AG04450 (cell line): ENCODE data around the gene NOL4L. TPM values are rescaled to one million over a fixed set of nuclear protein-coding genes. Genes with fewer than 3 reads are reported as not detected.

Experiments
- CTCF ChIA-PET: fragments of 300-600, 350-600 bp; formaldehyde crosslinking; extraction: SDS; loops from one replicate; lab custom pipeline; 2022; ENCODE audit warnings: antibody characterized with exemption, inconsistent platforms; lab: Charles Lee
- POLR2A ChIA-PET: fragments of 350-600 bp; formaldehyde crosslinking; extraction: SDS; loops from one replicate; lab custom pipeline; 2021; ENCODE audit warnings: antibody characterized with exemption, inconsistent platforms; lab: Yijun Ruan, JAX
- DNase-seq: peaks from one replicate; pipeline ENCODE4 v3.0.0-alpha.2; 2011; ENCODE audit warnings: low read depth, low spot score
- H3K27ac ChIP-seq: one replicate; pipeline ENCODE4 v1.5.1; 2012; ENCODE audit warnings: low read depth, low read length, control low read depth
- H3K27me3 ChIP-seq: one replicate; pipeline ENCODE4 v1.6.0; 2012; ENCODE audit warnings: low read length; ENCODE audit not compliant: control insufficient read depth, insufficient read depth
- H3K4me3 ChIP-seq: 2 replicates; pipeline ENCODE4 v1.5.1; 2011; ENCODE audit warnings: mild to moderate bottlenecking, low read depth, low read length, control low read depth
- H3K9me3 ChIP-seq: 2 replicates; pipeline ENCODE4 v1.5.1; 2012; ENCODE audit warnings: low read length; ENCODE audit not compliant: control insufficient read depth, insufficient read depth
- CTCF ChIP-seq: IDR thresholded peaks from 2 replicates; pipeline ENCODE4 v1.5.1; 2011; ENCODE audit warnings: low read depth, low read length, control low read depth, inconsistent platforms
- polyA plus RNA-seq: library from polyadenylated mRNA; depleted of rRNA; stranded (reverse); fragments of >200 nt; gene quantifications from 2 replicates; pipeline ENCODE4 v1.2.3, GENCODE V29; 2011

The NOL4L gene
- polyA plus RNA-seq, 1 experiment: 6.7 TPM

DNA sequence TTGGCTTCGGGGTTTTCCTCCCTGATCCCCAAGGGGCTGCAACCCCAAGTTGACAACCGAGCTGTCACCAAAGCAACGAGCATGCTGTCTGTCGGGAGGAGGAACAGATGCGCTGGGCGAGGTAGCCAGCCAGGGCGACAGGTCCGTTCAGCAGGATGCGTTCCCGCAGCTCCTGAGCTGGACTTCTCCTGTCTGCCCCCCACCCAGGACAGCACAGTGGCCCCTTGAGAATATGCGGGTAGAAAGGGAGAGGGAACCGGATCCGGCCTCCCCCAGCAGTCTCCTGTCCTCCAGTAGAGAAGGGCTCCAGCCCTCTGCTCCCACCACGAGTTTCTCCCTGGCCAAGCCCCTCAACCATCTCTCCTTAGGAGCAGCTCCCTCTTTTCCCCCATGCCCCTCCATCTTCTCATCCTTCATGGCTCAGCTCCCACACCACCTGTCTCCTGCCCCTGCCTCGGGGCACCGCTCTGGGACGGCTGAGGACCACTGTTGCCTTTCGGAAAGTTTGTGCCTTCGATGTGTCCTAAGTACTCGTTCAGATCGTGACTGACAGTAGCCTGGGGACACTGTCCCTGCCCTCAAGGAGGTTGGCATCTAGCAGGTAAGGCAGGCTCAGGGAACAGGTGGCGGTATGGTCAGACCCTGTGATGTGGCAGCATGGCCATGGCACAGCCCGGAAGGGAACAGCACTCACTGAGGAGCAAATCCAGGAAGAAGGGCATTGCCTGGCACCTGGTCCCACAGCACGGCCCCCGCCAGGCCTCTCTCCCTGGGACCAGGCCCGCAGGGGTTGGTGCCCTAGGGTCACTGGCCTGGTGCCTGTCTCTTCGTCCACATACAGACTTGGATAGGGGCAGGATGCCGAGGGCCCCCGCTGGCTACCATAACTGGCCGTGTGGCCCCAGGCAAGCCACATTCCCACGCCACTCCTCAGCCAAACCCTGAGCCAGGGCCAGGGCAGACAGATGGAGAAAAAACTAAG is 130.7 kb downstream of the NOL4L start:
- Histone ChIP-seq H3K27me3 (no peaks in the 10 kb centered on the region), H3K4me3 (no peak overlapping the region), H3K27ac (no peak overlapping the region), H3K9me3 (no peaks in the 10 kb centered on the region; the same call in 1 of the 2 replicates)
- CTCF ChIA-PET: no interaction called here
- POLR2A ChIA-PET: no interaction called here
- TF ChIP-seq CTCF: no peak
- DNase-seq: no peak

- H3K27ac ChIP-seq: no peak overlapping the region
- no peak for DNase-seq
- no peak for TF ChIP-seq CTCF
- POLR2A ChIA-PET: no interaction called here
- no peaks in the 10 kb centered on the region; the same call in 1 of the 2 replicates for H3K9me3 ChIP-seq
- no peaks in the 10 kb centered on the region for H3K27me3 ChIP-seq
- CTCF ChIA-PET: no interaction called here
- no peak overlapping the region for H3K4me3 ChIP-seq
These were observed 131.5 kb downstream of the NOL4L start for GRCh38 chr20:32453467-32454163.

DNA sequence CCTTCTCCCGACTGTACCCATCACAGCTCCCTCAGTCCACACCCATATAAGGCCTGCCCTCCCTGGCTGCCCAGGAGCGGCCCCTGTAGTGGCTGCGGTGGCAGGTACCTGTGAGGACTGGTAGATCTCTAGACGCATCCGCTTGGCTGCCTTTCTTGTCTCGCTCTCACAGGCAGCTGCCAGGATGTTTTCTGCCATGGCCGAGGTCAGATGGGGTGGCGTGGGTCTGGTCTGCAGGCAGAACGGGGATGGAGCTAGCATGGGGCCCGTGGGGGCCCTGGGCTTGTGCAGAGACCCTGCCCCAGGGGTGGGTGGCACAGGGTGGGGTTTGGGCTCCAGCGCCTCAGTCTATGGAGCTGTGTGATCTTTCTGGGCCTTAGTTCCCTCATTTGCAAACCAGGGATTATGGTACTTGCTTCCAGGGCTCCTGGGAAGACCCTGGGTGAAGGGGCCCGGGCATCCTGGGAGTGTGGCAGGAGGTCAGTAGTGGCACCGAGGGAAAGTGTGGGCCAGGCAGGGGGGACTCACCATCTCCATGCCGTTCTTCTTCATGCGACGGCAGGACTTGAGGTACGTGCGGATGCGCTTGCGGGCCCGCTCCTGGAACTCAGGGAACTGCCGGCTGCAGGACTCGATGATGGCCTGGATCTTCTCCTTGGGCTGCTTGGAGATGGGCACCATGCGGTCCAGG is 132.2 kb downstream of the NOL4L start:
- no peak overlapping the region for H3K4me3 ChIP-seq
- DNase-seq: no peak
- CTCF ChIA-PET: no interaction called here
- POLR2A ChIA-PET: no interaction called here
- H3K27me3 ChIP-seq: no peaks in the 10 kb centered on the region
- TF ChIP-seq CTCF: no peak
- no peak overlapping the region for H3K27ac ChIP-seq
- no peaks in the 10 kb centered on the region; the same call in 1 of the 2 replicates for H3K9me3 ChIP-seq

DNA sequence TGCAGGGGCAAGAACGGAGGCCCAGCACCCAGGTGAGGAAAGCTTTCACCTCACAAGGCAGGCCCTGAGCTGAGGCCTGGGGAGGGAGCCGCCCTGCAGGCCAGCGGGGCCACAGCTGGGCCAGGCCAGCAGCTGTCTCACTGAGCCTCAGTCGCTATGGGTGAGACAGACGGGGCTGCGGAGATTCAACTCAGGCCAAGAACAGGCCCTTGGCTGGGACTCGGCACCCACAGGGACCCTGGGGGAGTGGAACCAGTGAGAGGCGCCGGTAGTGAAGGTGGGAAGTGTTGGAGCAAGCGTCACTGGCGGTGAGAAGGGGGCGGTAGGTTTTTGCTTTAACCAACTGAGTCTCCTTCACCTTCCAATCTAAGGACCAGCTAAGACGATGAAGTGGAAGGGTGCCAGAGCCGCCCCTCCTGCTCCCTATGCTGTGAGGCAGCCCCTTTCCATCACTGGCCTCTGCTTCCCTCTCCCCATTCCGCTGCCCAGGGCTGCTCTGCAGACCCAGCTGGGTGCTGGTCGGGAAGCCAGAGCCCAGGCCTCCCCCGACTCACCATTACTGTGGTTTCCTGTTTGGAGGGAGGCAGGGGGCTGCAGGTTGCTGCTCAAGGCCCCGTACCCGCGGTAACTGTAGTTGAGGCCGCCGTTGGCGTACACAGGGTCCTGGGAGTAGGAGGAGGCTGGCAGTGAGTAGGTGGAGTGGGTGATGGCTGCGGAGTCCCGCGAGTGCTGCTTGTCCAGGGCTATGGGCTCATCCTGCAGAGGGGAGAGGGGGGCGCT is 133.3 kb downstream of the NOL4L start:
- no peaks in the 10 kb centered on the region; the same call in 1 of the 2 replicates for H3K9me3 ChIP-seq
- ChIA-PET POLR2A (no interaction called here), CTCF (no interaction called here)
- H3K27me3 ChIP-seq: no peaks in the 10 kb centered on the region
- TF ChIP-seq CTCF: no peak
- H3K27ac ChIP-seq: no peak overlapping the region
- no peak for DNase-seq
- H3K4me3 ChIP-seq: no peak overlapping the region
